Measurements from ENCODE around the gene LCN12. TPM values are rescaled to one million over a fixed set of nuclear protein-coding genes. Genes with fewer than 3 reads are reported as not detected.

LCN12 gene
- total RNA-seq, 4 donors from 2014 or later = 5.4 to 43.2 (median 10.3) TPM; not detected in 1

- Histone ChIP-seq H3K4me1 (no peaks in the 10 kb centered on the region), H3K9me3 (no peaks in the 10 kb centered on the region), H3K36me3 (no peaks in the 10 kb centered on the region), H3K27me3 (no peaks in the 10 kb centered on the region), H3K27ac (no peak overlapping the region), H3K4me3 (no peak overlapping the region)
- DNase-seq = no peak
- intact Hi-C loops (cut with DNase I; ENCODE audit: low total_unique reads) = no loop called here
- no peak for TF ChIP-seq POLR2A (IDR thresholded peaks at IDR 0.05)
- no peak for TF ChIP-seq CTCF (IDR thresholded peaks at IDR 0.05)
Observed at GRCh38 chr9:136910197-136910900, 41.7 kb upstream of the LCN12 start.

GRCh38 chr9:136910901-136911245 lies 41.2 kb upstream of the LCN12 start:
- no peak overlapping the region for H3K27ac ChIP-seq
- no peaks in the 10 kb centered on the region for H3K9me3 ChIP-seq
- intact Hi-C loops (cut with DNase I; ENCODE audit: low total_unique reads) = no loop called here
- H3K27me3 ChIP-seq = no peaks in the 10 kb centered on the region
- DNase-seq = no peak
- TF ChIP-seq POLR2A (IDR thresholded peaks at IDR 0.05) = no peak
- no peak for TF ChIP-seq CTCF (IDR thresholded peaks at IDR 0.05)
- no peak overlapping the region for H3K4me3 ChIP-seq
- no peaks in the 10 kb centered on the region for H3K36me3 ChIP-seq
- no peaks in the 10 kb centered on the region for H3K4me1 ChIP-seq

GRCh38 chr9:136913701-136914438 lies 38.2 kb upstream of the LCN12 start:
- Histone ChIP-seq H3K36me3 (no peaks in the 10 kb centered on the region), H3K4me3 (no peak overlapping the region), H3K27ac (no peak overlapping the region), H3K4me1 (no peaks in the 10 kb centered on the region), H3K27me3 (no peaks in the 10 kb centered on the region), H3K9me3 (no peaks in the 10 kb centered on the region)
- TF ChIP-seq POLR2A (IDR thresholded peaks at IDR 0.05) = no peak
- TF ChIP-seq CTCF (IDR thresholded peaks at IDR 0.05) = no peak
- no peak for DNase-seq
- intact Hi-C loops (cut with DNase I; ENCODE audit: low total_unique reads) = no loop called here

GRCh38 chr9:136915632-136916329 lies 36.3 kb upstream of the LCN12 start:
- H3K9me3 ChIP-seq = no peaks in the 10 kb centered on the region

More at GRCh38 chr9:136915632-136916329, 36.3 kb upstream of the LCN12 start:
- no peak overlapping the region for H3K4me3 ChIP-seq
- H3K27ac ChIP-seq = no peak overlapping the region
- no peaks in the 10 kb centered on the region for H3K36me3 ChIP-seq
- no peaks in the 10 kb centered on the region for H3K4me1 ChIP-seq
- no peaks in the 10 kb centered on the region for H3K27me3 ChIP-seq
- intact Hi-C loops (cut with DNase I; ENCODE audit: low total_unique reads) = no loop called here
- TF ChIP-seq CTCF (IDR thresholded peaks at IDR 0.05) (no peak), POLR2A (IDR thresholded peaks at IDR 0.05) (no peak)
- no peak for DNase-seq
